ENCODE results near the gene KRTAP1-3.
"Not testable (repeated sequence)": the region's sequence is repeated elsewhere in the genome, so short reads cannot be mapped to it uniquely, and the experiment has no call there.

The KRTAP1-3 gene, protein sequence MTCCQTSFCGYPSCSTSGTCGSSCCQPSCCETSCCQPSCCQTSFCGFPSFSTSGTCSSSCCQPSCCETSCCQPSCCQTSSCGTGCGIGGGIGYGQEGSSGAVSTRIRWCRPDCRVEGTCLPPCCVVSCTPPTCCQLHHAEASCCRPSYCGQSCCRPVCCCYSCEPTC

DNA sequence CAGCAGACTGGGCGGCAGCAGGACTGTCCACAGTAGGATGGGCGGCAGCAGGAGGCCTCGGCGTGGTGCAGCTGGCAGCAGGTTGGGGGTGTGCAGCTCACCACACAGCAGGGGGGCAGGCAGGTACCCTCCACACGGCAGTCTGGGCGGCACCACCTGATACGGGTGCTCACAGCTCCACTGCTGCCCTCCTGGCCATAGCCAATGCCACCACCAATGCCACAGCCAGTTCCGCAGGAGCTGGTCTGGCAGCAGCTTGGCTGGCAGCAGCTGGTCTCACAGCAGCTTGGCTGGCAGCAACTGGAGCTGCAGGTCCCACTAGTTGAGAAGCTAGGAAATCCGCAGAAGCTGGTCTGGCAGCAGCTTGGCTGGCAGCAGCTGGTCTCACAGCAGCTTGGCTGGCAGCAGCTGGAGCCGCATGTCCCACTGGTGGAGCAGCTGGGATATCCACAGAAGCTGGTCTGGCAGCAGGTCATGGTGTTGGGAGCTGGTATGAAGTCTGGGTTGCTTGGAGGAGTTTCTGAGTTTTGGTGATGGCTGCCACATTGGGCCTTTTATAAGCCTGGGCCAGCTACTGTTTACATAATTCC is at the start of gene KRTAP1-3:
Gene KRTAP1-3 (minus strand): TSS at position 529 of the 590 bp plus-strand sequence. CDS start 53 bp downstream, at position 476.
- peak in 1 of 2 experiments; percentile 6 for DNase-seq

DNA sequence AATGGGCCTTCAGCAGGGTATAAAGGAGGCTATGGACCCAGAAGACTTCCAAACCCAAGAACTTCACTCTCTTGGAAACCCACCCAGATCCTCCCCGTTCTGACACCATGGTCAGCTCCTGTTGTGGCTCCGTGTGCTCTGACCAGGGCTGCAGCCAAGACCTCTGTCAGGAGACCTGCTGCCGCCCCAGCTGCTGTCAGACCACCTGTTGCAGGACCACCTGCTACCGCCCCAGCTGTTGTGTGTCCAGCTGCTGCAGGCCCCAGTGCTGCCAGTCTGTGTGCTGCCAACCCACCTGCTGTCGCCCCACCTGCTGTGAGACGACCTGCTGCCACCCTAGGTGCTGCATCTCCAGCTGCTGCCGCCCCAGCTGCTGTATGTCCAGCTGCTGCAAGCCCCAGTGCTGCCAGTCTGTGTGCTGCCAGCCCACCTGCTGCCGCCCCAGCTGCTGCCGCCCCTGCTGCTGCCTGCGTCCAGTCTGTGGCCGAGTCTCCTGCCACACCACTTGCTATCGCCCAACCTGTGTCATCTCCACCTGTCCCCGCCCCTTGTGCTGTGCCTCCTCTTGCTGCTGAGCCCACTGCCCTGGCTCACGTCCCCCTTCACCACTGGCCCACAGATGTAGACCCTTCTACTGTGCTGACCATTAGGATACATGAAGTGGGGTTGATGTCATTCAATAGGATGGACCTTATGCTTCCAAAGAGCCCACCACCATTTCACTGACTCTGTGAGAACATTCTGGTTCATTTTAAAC is 49.6 kb upstream of the KRTAP1-3 start, which contains the start of gene KRTAP4-7:
Gene KRTAP4-7 (plus strand): TSS at position 51 of the 757 bp plus-strand sequence. CDS start 57 bp downstream, at position 108.
- not testable (repeated sequence) for DNase-seq

DNA sequence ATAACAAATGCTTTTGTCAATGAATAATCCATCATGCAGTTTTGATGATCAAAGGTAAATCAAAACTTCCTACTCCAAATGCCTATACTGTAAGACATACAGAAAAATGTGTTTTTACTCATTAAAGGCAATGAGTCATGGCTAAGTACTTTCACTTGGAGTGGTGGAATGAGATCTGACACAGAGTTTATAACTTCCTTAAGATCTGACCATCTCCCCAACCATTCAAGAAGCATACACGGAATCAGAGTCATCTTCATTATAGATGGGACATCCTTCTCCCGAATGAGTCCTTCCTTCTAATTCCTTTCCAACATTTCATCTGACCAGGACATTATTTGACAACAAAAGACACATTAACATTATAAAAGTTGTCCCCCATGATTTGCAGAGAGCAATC is 48.8 kb upstream of the KRTAP1-3 start:
- not testable (repeated sequence) for DNase-seq

DNA sequence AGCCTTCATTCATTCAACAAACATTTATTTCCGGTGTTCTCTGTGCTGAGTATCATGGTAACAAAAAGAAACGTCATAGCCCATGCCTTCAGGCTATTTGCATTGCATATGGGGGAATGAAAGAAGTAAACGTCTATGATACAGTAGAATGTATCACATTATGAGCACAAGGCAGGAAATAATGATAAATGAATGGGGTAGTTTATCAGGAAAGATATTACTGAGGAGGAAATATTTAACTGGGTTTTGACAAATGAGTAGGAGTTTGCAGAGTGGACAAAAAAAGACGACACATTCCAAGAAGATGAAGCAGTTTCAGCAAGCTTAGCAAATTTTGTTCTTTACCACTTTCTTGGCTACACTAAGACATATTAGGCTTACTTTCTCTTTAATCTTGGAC is 48.0 kb upstream of the KRTAP1-3 start:
- no peak for DNase-seq

DNA sequence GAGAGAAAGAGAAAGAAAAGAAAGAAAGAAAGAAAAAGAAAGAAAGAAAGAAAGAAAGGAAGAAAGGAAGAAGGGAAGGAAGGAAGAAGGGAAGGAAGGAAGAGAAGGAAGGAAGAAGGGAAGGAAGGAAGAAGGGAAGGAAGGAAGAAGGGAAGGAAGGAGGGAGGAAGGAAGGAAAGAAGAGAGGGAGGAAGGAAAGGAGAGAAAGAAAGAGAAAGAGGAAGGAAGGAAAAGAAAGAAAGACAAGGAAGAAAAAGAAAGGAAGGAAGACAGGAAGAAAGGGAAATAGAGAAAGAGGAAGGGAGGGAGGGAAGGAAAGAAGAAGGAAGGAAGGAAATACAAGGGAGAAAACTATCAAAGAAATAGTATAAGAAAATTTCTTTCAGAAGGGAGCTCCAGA is 42.1 kb upstream of the KRTAP1-3 start:
- no peak for DNase-seq

DNA sequence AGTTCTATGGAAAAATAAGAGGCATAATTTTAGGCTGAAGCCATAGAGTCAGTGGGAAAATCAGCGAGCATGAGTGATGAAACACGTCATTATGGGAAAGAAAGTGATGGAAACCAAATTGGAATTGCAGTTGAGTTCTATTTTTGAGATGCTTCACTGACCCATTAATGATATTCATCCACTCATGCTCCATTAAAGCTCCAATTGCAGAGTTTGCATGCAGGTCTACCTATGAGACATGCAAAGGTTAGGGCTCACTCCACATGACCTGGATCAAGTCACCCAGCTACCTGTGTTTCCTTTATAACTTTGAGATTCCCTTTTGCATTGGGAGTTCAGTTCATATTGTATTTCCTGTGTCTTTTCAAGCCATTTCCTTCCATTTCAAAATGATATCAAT is 39.0 kb upstream of the KRTAP1-3 start:
- no peak for DNase-seq

DNA sequence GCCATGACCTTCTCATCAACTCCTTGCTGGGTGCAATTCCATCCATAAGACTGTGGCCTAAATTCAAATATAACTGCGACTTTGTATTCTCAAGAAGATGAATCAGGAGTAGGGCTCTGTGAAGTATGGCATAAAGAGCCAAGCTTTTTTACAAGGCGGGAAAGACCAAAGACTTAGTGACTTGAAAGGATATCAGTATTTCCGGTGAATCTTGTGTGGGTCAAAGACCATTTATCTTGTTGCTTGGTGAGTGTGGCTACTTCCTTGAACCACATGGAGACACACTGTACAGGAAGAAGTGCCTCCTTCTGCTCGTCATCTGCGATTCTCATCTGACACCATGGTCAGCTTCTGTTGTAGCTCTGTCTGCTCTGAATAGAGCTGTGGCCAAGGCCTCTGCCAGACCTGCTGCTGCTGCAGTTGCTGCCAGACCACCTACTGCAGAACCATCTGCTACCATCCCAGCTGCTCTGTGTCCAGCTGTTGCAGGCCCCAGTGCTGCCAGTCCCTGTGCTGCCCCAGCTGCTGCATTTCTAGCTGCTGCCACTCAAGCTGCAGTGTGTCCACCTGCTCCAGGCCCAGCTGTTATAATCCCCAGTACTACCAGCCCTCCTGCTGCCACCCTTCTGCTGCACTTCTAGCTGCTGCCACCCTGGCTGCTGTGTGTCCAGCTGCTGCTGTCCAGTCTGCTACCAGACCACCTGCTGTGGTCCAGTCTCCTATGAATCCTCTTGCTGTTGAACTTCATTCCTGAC is 37.1 kb upstream of the KRTAP1-3 start:
- DNase-seq: no peak

DNA sequence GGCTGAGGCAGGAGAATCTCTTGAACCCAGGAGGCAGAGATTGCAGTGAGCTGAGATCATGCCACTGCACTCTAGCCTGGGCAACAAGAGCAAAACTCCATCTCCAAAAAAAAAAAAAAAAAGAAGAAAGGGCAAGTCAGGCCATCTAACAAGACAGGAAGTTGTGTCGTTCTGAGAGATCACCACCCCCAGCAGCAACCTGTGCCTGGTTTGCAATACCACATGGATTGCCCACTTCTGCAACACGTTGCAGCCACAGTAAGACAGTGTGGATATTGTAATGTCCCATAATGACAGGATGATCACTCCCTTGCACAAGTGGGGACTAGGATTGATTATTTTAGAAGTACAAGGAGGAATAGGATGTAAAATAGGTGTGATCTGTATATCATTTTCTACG is 34.4 kb upstream of the KRTAP1-3 start:
- DNase-seq: no peak

DNA sequence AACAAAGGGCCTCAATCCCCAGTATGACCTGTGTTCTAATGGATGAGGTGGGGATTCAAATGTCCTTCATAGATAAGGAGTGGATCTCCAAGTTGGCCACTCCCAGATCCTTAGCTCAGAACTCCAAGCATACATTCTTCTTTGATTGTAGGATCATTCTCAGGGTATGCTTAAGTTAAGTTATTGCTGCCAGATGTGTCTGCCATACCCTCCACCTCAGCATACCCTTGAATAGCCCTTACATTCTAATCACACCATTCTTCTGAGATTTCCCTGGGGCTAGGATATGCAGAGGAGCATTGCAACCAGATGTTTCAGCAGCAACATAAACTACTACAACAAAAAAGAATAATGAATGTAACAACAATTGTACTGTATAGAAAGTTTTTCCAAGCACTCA is 32.6 kb upstream of the KRTAP1-3 start:
- DNase-seq: no peak

DNA sequence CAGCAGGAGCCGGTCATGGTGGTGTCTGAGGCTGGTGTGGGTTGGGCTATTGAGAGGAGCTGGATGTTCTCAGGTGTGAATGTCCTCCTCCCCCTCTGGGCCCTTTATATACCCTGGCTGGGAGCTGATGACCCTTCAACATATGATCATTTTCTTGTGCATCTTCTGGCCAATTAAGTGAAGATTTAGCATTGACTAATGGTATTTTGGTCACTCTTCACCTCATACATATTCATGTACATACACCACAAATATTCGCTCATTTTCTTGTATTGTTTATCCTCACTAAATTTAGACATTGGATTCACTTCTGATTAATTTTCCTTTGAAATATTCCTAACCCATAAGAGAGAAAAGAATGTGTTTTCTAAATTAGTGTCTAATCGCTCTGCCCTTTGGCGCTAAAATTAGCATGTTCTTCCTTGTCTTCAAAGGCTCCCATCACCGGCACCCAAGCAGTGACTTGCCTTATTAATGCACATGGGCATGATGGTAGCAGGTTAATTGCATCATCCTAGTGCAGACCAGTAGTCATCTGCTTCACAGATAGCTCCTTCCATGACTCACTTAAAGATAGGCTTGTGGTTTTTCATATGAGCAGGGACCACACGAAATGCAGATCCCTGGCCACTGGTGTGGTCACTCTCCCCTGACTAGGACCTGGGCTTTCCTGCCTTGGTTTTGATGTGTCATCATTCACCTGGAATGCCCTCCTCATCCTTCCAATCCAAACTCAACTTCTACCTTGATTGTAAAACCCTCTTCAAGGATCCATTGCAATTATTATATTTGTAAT is 31.4 kb upstream of the KRTAP1-3 start, which contains the start of gene KRTAP2-4:
Gene KRTAP2-4 (minus strand): TSS at position 51 of the 796 bp plus-strand sequence. CDS start 34 bp downstream, at position 17.
- no peak for DNase-seq

DNA sequence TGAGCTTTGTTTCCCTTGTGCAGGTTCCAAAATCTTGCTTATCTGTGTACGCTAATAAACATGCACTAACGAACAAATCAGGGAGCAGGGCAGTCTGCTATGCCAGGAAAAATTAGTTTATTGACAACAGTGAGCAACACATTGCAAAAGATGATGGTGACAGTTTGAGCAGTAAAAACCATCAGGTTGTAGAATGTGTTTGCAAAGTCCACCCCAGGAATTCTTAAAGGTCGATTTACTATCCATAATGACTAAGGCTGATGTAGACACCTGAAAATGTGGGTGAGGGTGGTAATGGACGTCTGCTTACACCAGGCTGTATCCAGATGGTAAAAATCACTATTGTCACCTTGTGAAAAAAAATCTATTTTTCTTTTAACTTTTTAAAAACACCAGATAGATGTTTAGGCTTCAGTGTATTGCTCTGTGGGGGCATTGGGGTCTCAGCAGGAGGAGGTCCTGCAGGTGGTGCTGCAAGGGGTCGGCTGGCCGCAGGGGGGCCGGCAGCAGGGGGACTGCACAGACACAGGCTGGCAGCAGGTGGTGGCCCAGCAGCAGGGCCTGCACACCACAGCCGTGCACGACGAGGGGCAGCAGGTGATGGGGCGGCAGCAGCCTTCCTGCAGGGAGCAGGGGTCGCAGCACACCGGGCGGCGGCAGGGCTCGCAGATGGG is 30.5 kb upstream of the KRTAP1-3 start:
- not testable (repeated sequence) for DNase-seq

DNA sequence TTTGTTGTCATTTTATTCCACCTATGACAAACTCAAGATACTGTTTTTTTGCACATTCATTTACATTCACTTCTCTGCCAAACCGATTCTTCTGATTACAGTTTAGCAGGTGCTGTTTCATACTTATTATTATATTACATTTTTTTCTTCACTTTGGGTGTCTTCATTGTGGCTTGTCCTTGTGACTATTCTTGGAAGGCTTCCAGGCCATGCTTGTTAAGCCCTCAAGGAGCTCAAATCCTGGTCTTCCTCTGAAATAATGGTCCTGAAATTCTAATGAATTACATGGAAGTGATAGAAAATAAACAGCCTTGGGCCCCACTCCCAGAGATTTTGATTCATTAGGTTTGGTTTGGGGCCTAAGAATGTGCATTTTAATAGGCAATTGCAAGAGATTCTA is 29.6 kb upstream of the KRTAP1-3 start:
- no peak for DNase-seq

DNA sequence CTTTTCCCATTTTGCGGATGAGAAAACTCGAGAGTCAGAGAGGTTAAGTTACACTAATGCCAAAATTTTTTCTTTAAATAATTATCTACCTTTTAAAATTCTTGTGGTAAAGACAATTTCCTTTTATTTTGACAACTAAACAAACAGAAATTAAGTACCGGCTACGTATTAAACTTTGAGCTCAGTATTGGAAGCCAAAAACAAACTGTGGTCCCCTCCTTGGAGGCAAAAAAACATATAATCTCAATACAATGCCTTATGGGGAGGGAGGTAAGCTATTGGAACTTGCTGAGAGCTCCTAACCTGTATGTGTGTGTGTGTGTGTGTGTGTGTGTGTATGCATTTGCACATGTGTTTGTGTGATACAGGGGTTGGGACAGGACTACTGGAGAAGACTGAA is 28.8 kb upstream of the KRTAP1-3 start:
- no peak for DNase-seq

DNA sequence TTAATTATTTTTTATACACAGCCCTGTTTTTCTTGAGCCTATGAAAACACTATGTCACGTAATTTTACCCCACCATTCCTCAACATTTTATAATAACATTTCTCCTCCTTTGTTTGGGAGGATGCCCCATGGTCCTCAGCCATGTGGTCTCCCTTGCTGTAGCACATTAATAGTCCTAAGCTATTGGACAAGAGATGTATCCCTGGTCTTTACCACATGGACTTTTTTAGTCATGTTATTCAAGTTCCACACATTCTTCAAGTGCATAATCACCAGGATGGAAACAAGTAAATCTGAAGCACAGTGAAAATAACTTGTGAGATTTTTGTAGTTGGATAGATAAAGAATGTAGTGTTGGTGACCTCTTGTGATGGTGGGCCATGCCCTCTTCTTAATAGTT is 27.3 kb upstream of the KRTAP1-3 start:
- DNase-seq: no peak

DNA sequence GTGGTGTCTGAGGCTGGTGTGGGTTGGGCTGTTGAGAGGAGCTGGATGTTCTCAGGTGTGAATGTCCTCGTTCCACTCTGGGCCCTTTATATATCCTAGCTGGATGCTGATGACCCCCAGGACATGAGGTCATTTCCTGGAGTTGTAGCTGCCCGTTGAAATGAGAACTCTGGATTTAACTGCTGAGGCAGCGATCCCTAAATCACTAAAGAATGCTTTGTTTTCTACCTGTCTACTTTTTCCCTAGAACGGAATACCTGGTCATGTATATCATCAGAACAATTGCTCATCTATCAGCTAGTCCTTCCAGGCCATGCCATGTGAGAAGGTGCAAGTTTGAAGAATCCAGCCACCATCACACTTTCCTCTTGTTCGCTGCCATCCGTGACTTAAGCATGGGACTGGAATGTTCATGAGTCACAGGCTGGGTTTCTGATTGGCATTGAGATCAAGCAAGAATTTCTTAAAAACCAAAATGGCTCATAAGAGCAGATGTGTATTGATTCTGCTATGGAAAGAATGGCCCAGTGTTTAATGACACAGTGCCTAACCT is 25.5 kb upstream of the KRTAP1-3 start, which contains the start of gene KRTAP2-3:
Gene KRTAP2-3 (minus strand): TSS at position 63 of the 553 bp plus-strand sequence. CDS start 64 bp downstream, outside the sequence.
- no peak for DNase-seq

DNA sequence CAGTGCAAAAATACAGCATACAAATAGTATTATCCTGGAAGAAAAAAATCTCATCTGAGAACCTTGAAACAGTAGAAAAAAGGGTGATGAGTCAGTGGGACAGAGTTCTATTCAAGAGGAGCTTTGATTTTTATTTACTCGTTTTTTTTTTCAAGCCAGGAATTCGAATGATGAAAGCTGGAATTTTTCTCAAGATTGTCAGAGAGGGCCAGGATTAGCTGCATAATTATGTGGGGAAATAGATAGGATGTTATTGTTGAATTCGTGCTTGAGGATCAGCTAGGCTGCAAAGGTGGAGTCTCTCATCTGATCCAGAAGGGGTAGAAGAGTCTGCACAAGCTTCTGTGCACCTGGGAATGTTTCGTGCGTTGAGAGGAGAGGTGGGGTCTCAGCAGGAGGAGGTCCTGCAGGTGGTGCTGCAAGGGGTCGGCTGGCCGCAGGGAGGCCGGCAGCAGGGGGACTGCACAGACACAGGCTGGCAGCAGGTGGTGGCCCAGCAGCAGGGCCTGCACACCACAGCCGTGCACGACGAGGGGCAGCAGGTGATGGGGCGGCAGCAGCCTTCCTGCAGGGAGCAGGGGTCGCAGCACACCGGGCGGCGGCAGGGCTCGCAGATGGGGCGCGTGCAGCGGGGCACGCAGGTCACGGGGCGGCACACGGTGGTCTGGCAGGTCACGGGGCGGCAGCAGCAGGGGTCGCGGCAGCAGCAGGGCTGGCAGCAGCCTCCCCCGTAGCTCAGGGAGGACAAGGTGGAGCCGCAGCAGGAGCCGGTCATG is 24.8 kb upstream of the KRTAP1-3 start:
- not testable (repeated sequence) for DNase-seq

DNA sequence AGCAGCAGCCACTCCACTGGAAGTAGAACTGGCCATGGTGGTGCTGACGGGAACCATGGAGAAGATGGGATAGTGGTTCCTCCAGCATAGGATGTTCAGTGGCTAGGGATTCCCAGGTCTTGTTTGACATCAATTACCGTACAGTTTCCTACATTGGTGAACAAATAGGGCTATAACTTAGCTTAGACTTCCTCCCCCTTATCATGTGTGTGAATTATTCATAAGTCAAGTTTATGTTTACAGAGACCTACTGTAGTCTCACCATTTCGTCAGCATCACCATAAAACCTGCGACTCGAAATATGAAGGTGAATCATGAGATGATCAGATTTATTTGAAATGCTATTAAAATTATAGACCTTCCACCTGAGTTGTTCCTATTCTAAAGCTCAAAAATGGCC is 24.1 kb upstream of the KRTAP1-3 start:
- DNase-seq: no peak

DNA sequence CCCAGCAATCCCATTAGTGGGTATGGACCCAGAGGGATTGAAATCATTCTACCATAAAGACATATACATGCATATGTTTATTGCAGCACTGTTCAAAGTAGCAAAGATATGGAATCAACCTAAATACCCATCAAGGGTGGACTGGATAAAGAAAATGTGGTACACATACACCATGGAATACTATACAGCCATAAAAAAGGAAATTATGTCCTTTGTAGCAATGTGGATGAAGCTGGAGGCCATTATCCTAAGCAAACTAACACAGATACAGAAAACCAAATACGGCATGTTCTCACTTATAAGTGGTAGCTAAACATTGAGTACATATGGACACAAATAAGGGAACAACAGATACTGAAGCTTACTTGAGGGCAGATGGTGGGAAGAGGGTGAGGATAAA is 22.9 kb upstream of the KRTAP1-3 start:
- no peak for DNase-seq

DNA sequence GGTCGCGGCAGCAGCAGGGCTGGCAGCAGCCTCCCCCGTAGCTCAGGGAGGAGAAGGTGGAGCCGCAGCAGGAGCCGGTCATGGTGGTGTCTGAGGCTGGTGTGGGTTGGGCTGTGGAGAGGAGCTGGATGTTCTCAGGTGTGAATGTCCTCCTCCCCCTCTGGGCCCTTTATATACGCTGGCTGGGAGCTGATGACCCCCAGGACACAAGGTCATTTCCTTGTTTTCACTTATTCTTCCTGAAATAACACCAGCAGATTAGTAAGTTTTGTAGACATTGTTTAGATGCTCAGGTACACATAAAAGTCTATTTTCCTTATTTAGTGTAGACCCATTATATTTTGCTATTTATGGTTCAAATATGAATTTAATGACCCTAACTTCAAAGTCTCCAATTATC is 20.5 kb upstream of the KRTAP1-3 start, which contains the start of gene KRTAP2-2:
Gene KRTAP2-2 (minus strand): TSS at position 101 of the 400 bp plus-strand sequence. CDS start 19 bp downstream, at position 82.
- not testable (repeated sequence) for DNase-seq

DNA sequence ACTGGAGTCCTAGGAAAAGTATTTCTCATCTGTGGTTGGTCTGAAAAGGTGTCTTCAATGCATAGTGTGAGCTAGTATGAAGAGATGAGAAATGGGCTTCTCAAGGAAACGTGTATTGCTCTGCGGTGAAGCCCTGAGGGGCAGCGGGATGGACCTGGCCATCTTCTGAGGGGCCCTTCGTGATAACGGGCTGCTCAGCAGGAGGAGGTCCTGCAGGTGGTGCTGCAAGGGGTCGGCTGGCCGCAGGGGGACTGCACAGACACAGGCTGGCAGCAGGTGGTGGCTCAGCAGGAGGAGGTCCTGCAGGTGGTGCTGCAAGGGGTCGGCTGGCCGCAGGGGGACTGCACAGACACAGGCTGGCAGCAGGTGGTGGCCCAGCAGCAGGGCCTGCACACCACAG is 19.9 kb upstream of the KRTAP1-3 start:
- not testable (repeated sequence) for DNase-seq

Data from SHP77 (cell line).